AG04449 (cell line): ENCODE results near the gene CTDSPL.

Source experiments
- CTCF ChIA-PET: fragments of 350-600 bp; formaldehyde crosslinking; extraction: SDS; loops from one replicate; lab custom pipeline; 2021; ENCODE audit warnings: antibody characterized with exemption; lab: Yijun Ruan, JAX
- POLR2A ChIA-PET: fragments of 400-600, 350-600 bp; formaldehyde crosslinking; extraction: SDS; loops from one replicate; lab custom pipeline; 2020; ENCODE audit warnings: antibody characterized with exemption, inconsistent platforms; lab: Yijun Ruan, JAX
- DNase-seq: peaks from one replicate; pipeline ENCODE4 v3.0.0-alpha.2; 2010; ENCODE audit warnings: low read depth, low spot score
- H3K4me3 ChIP-seq: 2 replicates; pipeline ENCODE4 v1.5.1; 2011; ENCODE audit warnings: low read depth, mild to moderate bottlenecking, control low read depth, low read length
- CTCF ChIP-seq: IDR thresholded peaks from one replicate; pipeline ENCODE4 v1.5.1; 2011; ENCODE audit warnings: mild to moderate bottlenecking, moderate library complexity, low read length, control low read depth, inconsistent platforms; ENCODE audit not compliant: insufficient read depth; ENCODE audit errors: missing control alignments

CTDSPL gene

GRCh38 chr3:37945807-37946530 lies 84.3 kb downstream of the CTDSPL start:
- no peak for DNase-seq
- TF ChIP-seq CTCF, result no peak
- ChIA-PET CTCF (interaction anchor here (0.9 to 2.0 kb wide), 9 partner anchors 15 to 92 kb away, joined by 3 to 7 read pairs (median 5); no protein-coding TSS in a partner anchor), POLR2A (interaction anchor here (0.6 kb wide), 1 partner anchor 9 kb away, joined by 4 read pairs; no protein-coding TSS in a partner anchor)
- H3K4me3 ChIP-seq, result no peak overlapping the region

- H3K4me3 ChIP-seq, result no peak overlapping the region
- no peak for DNase-seq
- CTCF ChIA-PET, result interaction anchor here (1.4 to 2.0 kb wide), 6 partner anchors 14 to 91 kb away, joined by 4 to 7 read pairs (median 5); no protein-coding TSS in a partner anchor
- TF ChIP-seq CTCF, result no peak
- POLR2A ChIA-PET, result no interaction called here
These were observed 84.8 kb downstream of the CTDSPL start for GRCh38 chr3:37946531-37946889.

GRCh38 chr3:37949866-37950265 lies 88.2 kb downstream of the CTDSPL start:
- POLR2A ChIA-PET, result no interaction called here
- no peak for TF ChIP-seq CTCF
- no peak for DNase-seq
- CTCF ChIA-PET, result interaction anchor here (1.4 to 3.0 kb wide), 4 partner anchors 10 to 25 kb away, joined by 3 to 19 read pairs (median 9); no protein-coding TSS in a partner anchor
- no peak overlapping the region for H3K4me3 ChIP-seq

GRCh38 chr3:37952564-37952963 lies 90.9 kb downstream of the CTDSPL start:
- CTCF ChIA-PET, result interaction anchor here (1.1 to 3.0 kb wide), 5 partner anchors 10 to 97 kb away, joined by 3 to 13 read pairs (median 5); no protein-coding TSS in a partner anchor
- no peak overlapping the region for H3K4me3 ChIP-seq
- no peak for TF ChIP-seq CTCF
- POLR2A ChIA-PET, result no interaction called here
- no peak for DNase-seq

GRCh38 chr3:37953226-37953625 lies 91.5 kb downstream of the CTDSPL start:
- TF ChIP-seq CTCF, result no peak
- H3K4me3 ChIP-seq, result no peak overlapping the region
- DNase-seq, result no peak
- CTCF ChIA-PET, result interaction anchor here (0.6 to 4.9 kb wide), 4 partner anchors 11 to 98 kb away, joined by 3 to 47 read pairs (median 6); no protein-coding TSS in a partner anchor
- POLR2A ChIA-PET, result no interaction called here

GRCh38 chr3:37953707-37954394 lies 92.2 kb downstream of the CTDSPL start:
- no peak for TF ChIP-seq CTCF
- ChIA-PET CTCF (interaction anchor here (0.6 to 4.9 kb wide), 4 partner anchors 12 to 94 kb away, joined by 3 to 47 read pairs (median 7); no protein-coding TSS in a partner anchor), POLR2A (no interaction called here)
- H3K4me3 ChIP-seq, result no peak overlapping the region
- no peak for DNase-seq
